Erythroblast (primary cell): ENCODE results near the gene UTRN.

Experiments used
- DNase-seq, 2 experiments: peaks; one replicate each; lab custom pipeline; 2025; lab: John Stamatoyannopoulos, UW
- GATA1 ChIP-seq: IDR thresholded peaks from 2 replicates; pipeline ENCODE4 v1.6.1; 2011; ENCODE audit warnings: low read depth, mild to moderate bottlenecking, control low read depth, low read length, moderate library complexity
- POLR2A ChIP-seq: IDR thresholded peaks from 2 replicates; pipeline ENCODE4 v1.6.1; 2011; ENCODE audit warnings: mild to moderate bottlenecking, low read length

Gene UTRN

DNA sequence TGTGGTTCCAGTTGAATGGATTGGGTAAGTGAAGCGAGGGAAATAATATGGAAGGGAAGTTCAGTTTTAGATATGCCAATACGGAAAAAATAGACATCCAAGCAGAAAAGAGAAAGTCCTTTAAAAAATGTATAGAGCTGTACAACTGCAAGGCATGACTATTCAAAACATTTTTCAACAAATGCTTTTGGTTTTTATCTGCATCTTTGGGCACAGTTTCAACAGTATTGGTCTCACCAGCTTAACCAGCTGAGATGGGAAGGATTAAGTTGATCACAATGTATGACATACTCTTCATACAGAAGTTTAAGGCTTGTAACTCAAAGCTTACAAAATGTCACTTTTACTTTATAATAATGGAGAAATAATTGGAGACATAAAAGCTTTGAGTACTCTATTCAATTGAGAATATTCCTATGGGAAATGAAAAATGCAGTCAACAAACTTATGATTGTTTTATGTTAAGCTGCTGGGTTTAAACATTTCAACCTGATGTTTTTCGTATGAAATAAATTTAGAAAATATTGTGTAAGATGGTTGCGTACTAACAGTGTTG is 16.3 kb upstream of the UTRN start:
- no peak for TF ChIP-seq POLR2A
- TF ChIP-seq GATA1 = no peak
- DNase-seq = no peak

DNA sequence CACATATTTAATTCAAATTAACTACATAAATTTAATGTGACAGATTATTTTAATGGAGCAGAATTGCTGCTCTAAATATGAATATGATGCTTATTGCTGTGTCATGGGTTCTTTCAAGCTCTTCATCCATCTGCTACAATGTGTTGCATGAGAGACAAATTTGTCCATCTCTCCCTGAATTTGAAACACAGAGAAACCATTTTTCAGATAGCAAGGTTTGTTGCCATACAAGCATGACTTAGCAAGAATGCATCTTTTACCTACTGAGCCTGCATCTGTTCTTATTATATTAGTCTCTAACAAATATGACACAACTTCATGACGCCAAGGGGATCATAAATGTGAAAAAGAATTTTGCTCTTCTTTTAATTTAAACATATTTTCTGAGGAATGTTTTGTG is 8.0 kb upstream of the UTRN start:
- peak in 1 of 2 experiments; percentile 3 for DNase-seq
- TF ChIP-seq POLR2A (no peak), GATA1 (no peak)

- no peak for DNase-seq
Measured at GRCh38 chr6:144277605-144278227, 7.4 kb upstream of the UTRN start.

GRCh38 chr6:144278659-144279314 is 6.3 kb upstream of the UTRN start:
- no peak for TF ChIP-seq GATA1
- no peak for TF ChIP-seq POLR2A
- no peak for DNase-seq

More at GRCh38 chr6:144277605-144278227, 7.4 kb upstream of the UTRN start:
- TF ChIP-seq GATA1 = no peak
- TF ChIP-seq POLR2A = no peak

GRCh38 chr6:144279484-144280150 is 5.5 kb upstream of the UTRN start:
- TF ChIP-seq GATA1 (no peak), POLR2A (no peak)
- no peak for DNase-seq

- no peak for TF ChIP-seq GATA1
- TF ChIP-seq POLR2A = no peak
Measured at GRCh38 chr6:144283646-144284477, 1.3 kb upstream of the UTRN start.

GRCh38 chr6:144284478-144284782 is 705 bp upstream of the UTRN start:
- no peak for TF ChIP-seq POLR2A
- no peak for TF ChIP-seq GATA1
- no peak for DNase-seq

More at GRCh38 chr6:144283646-144284477, 1.3 kb upstream of the UTRN start:
- no peak for DNase-seq

DNA sequence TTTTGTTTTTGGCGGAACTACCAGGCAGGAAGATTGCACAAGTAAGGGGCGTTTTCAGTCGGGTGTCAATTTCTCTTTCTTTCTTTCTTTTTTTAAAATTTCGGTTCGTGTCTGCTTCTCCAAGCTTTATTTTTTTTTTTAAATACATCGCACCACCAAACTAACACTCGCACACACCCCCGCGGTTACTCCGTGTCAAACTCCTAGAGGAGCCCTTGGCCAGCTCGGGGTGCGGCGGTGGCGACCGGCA is 338 bp downstream of the UTRN start:
- TF ChIP-seq GATA1 = no peak
- no peak for TF ChIP-seq POLR2A
- DNase-seq = peak in 1 of 2 experiments; percentile 28

- peak; percentile 31 to 33 for DNase-seq
- TF ChIP-seq POLR2A = no peak
- no peak for TF ChIP-seq GATA1
Measured at GRCh38 chr6:144285798-144286502, 815 bp downstream of the UTRN start.

GRCh38 chr6:144286503-144287393 is 1.6 kb downstream of the UTRN start:
- DNase-seq = no peak
- TF ChIP-seq GATA1 (no peak), POLR2A (no peak)

DNA sequence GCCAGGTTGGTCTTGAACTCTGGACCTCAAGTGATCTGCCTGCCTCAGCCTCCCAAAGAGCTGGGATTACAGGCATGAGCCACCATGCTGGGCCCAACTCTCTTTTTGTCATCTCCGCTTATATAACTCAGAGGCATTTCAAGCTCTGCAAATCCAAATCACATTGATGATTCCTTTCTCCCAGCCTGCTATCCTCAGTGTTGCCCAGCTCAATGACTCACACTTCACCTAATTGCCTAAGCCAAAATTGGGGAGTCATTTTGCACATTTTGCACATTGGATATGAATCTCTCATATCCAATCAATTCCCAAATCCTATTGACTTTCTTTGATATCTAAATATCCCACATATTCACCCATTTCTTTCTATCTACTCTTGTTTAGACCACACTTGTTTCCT is 3.9 kb downstream of the UTRN start:
- no peak for DNase-seq
- TF ChIP-seq POLR2A = no peak
- no peak for TF ChIP-seq GATA1

DNA sequence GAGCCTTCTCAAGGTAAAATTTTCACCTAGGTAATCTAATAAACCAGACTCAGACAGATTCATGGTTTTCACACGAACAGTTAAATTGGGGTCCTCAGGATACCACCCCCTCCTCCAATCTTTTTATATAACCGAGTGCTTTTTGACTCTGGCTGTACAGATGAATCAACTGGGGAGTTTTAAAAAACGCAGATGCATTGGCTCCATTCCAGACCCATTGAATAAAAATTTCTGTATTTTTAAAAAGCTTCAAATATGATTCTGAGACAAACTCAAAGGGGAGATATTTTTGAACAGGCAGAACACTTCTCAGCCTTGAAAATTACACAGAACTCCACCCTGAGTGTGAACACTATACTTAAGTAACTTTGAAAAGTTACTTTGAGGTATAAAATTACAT is 7.2 kb downstream of the UTRN start:
- DNase-seq = no peak

GRCh38 chr6:144294016-144294415 is 8.9 kb downstream of the UTRN start:
- DNase-seq = no peak
- no peak for TF ChIP-seq GATA1
- TF ChIP-seq POLR2A = no peak

More for the DNA sequence above, 7.2 kb downstream of the UTRN start:
- no peak for TF ChIP-seq GATA1
- TF ChIP-seq POLR2A = no peak
